ENCODE results near the gene LHFPL3.

GRCh38 chr7:104814126-104814525, 485.7 kb downstream of the LHFPL3 start:
- TF ChIP-seq CTCF (IDR thresholded peaks at IDR 0.05; ENCODE audit: low read length): no peak
- no peak for TF ChIP-seq EZH2 (optimal IDR thresholded peaks at IDR 0.05; ENCODE audit: low read depth, low read length)
